OCI-M2 (cell line): ENCODE measurements around the gene RAB36.

Experiments used
- DNase-seq: peaks from one replicate; lab custom pipeline; 2025; ENCODE audit not compliant: unreplicated experiment; lab: John Stamatoyannopoulos, UW

The RAB36 gene

DNA sequence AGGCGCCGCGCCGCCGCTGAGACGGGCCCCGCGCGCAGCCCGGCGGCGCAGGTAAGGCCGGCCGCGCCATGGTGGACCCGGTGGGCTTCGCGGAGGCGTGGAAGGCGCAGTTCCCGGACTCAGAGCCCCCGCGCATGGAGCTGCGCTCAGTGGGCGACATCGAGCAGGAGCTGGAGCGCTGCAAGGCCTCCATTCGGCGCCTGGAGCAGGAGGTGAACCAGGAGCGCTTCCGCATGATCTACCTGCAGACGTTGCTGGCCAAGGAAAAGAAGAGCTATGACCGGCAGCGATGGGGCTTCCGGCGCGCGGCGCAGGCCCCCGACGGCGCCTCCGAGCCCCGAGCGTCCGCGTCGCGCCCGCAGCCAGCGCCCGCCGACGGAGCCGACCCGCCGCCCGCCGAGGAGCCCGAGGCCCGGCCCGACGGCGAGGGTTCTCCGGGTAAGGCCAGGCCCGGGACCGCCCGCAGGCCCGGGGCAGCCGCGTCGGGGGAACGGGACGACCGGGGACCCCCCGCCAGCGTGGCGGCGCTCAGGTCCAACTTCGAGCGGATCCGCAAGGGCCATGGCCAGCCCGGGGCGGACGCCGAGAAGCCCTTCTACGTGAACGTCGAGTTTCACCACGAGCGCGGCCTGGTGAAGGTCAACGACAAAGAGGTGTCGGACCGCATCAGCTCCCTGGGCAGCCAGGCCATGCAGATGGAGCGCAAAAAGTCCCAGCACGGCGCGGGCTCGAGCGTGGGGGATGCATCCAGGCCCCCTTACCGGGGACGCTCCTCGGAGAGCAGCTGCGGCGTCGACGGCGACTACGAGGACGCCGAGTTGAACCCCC lies 35.8 kb downstream of the RAB36 start:
- DNase-seq = no peak

DNA sequence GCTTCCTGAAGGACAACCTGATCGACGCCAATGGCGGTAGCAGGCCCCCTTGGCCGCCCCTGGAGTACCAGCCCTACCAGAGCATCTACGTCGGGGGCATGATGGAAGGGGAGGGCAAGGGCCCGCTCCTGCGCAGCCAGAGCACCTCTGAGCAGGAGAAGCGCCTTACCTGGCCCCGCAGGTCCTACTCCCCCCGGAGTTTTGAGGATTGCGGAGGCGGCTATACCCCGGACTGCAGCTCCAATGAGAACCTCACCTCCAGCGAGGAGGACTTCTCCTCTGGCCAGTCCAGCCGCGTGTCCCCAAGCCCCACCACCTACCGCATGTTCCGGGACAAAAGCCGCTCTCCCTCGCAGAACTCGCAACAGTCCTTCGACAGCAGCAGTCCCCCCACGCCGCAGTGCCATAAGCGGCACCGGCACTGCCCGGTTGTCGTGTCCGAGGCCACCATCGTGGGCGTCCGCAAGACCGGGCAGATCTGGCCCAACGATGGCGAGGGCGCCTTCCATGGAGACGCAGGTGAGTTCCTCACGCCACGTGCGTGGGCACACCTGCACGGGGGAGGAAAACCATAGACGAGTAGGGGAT lies 36.5 kb downstream of the RAB36 start:
- no peak for DNase-seq

DNA sequence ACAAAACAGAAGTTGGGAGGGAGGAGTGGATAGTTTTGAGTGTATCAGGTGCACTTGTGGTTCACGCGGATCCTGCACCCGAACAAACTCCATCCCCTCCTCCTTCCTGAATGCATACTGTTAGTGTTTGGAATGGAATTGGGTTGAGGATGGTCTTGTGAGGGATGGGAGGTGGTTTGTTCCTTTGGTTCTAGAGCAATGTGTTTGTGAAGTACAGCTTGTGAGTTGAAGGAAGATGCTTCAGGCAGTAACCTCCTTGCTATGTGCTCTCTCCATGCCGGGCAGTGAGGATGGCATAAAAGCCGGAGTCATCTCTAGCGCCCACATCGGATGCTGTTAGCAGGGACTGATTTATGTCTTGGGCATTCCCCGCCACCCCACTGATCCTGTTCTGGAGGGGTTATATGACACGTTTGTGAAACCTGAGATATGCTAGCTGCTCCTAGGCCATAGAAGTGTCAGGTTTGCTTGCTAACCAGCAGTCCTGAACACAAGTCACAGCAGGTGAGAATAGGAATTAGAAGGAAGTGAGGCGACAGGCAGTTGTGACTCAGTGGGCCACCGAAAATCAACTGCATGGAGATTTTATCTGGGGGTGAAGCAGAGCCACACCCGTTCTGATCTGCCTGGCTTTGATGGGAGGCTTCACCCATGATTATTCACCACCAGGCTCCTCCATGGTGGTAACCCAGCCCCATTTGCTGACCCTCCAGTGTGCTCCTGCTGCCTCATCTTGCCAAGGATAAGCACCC lies 37.2 kb downstream of the RAB36 start:
- DNase-seq = no peak

DNA sequence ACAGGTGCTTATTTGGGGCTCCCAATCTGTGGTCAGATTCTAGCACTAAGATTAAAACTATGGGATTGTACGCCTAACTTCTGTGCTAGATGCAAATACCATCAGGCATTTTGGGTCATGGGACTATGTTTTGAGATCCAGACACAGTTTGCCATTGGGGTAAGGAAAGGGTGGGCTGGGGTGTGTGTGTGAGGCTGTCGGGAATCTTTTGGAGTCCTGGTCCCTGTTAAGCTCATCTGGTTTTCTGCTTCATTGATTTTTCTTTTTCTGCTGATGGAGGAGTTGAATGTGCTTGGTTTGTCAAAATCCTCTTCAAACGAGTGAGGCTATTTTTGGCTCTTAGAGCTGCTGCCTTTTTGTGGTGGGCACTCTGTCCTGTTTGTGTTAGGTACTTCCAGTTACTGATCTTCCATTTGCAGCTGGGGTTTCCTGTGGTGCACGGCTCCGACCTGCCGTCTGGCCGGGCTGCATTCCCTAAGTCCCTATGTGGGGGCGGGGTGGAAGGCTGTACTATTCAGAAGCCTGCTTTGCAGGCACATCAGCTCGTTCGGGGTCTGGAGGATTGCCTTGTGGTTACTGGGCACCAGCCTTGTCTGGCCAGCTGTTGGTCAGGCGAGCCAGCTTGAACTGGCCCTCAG lies 37.9 kb downstream of the RAB36 start:
- DNase-seq = no peak

DNA sequence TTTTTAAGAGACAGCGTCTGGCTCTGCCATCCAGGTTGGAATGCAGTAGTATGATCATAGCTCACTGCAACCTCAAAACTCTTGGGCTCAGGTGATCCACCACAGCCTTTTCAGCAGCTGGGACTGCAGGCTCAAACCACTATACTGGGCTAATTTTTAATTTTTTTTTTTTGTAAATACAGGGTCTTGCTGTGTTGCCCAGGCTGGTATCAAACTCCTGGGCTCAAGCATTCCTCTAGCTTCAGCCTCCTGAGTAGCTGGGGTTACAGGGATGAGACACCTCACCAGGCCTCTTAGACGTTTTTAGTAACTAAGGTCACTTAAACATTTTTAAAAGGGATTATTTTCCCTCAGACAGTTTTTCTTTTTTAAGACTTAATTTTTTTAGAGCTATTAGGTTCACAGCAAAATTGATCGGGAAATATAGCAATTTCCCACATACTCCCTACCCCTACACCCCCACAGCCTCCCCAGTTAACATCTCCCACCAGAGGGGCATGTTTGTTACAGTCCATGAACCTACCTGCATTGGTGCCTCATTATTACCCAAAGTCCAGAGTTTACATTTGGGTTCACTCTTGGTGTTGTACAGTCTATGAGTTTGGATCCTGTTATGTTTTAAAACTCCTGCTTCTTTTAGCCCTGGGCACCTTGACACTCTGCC lies 39.0 kb downstream of the RAB36 start:
- DNase-seq = no peak

DNA sequence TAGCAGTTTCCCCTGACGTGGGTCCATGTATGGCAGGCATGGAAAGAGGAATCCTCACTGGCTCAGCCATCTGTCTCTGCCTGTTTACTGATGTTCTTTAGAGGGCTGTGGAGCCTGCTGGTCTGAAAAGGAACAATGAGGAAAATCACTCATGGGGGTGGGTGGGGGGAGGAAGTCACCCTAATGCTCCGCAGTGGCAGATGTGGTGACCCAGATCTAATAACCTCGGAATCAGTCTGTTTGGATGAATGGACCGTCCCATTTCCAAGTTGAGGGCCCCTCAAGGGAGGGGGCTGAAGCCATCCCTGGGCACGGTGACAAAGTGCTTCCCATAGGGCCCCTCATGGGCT lies 39.5 kb downstream of the RAB36 start:
- no peak for DNase-seq

DNA sequence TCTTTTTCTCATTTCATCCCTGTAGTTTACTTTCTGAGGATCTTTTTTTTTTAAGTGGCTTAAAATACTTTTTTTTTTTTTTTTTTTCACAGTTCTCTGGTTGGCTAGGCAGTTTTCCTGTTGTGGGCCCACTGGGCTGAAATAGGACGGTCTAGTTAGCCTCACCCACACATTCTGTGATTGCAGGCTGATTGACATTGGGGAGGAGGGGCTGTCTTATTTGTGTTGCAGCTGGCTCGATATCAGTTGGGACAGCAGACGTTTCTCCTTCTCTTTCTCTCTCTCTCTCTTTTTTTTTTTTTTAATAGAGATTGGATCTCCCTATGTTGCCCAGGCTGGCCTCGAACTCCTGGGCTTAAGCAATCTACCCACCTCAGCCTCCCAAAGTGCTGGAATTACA lies 41.9 kb downstream of the RAB36 start:
- DNase-seq = no peak

DNA sequence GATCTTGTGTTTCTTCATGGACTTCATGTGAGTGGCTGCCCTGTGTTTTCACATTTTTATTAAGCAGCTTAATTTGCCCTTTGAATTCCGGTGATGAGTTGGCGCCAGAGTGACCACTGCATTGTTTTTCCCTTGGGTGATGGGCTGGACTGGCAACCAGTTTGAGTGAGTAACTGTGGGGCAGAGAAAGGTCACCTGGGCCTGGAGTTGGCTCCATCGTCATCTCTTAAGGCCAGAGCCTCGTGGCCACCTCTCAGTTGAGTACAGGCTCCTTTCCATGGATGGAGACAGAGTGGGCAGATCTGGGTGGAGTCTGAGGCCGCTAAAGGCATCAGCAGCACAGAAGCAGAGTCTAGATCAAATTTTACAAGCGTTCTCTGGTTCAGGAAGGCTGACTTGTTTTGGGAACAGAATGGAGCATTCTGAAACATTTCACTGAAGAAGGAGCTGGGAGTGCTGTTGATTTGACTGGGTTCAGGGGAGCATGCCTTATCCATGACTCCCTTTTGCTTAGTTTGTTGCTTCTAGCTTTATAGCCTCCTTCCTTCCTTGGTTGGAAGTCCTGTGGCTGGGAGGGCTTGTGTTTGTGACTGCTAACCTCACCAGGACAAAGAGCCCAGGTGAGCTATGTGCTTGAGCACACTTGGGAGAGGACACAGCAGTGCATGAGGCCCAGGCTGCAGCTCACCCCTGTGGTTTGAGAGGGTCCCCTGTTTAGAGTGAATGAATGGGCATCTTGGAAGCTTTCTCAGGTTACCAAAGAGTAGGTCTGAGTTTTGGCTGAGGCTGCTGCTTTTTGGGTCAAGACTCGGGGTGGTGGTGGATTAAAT lies 42.8 kb downstream of the RAB36 start:
- DNase-seq = no peak

DNA sequence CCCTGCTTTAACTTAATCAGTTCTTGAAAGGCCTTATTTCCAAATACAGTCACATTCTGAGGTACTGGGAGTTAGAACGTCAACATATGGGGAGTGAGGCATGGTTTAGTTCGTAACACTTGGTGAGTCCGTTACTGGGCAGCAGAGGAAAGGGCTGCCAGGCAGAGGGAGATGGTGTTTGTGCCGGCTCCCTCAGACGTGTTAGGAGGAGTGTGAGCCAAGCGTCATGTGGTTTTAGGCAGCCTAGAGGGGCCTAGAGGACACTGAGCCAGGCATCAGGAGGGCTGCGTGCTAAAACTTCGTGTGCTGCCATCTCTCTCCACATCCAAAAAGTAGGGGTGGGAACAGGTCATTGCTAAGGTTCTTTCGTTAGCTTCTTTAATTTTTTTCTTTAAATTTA lies 45.2 kb downstream of the RAB36 start:
- no peak for DNase-seq

DNA sequence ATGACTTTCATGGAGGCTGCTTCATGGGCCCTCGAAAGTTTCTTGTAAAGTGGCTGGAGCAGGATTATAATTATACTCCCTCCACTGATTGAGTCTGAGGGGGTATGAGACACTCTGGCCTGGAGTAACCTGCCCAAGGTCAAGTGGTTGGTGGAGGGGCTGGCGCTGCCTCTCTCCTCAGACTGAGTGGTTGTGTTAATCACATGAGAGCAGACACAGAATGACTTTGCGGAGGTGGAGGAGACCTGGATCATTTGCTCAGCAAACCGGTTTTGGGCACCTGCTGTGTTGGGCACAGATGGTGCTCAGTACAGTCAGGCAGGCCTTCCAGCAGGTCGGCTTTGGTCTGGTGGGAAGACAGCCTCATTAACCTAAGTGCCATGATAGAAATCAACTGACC lies 46.9 kb downstream of the RAB36 start:
- DNase-seq = no peak

DNA sequence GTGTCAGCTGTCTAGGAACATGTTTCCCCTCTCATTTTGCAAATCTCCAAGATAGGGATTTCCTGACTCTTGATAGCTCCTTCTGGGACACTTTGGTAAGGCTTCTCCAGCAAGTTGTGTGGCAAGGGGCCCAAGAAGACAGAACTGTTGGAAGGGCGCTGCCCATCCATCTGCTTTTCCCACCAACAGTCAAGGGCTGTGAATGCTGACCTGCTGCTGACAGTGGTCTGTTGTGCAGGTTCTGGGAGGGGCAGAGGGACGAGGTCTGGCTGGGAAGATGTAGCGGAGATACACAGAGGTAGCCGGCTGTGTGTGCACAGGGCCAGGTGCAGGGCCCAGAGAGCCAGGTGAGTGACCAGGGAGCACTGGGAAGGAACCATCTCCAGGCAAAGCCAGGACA lies 47.3 kb downstream of the RAB36 start:
- no peak for DNase-seq

DNA sequence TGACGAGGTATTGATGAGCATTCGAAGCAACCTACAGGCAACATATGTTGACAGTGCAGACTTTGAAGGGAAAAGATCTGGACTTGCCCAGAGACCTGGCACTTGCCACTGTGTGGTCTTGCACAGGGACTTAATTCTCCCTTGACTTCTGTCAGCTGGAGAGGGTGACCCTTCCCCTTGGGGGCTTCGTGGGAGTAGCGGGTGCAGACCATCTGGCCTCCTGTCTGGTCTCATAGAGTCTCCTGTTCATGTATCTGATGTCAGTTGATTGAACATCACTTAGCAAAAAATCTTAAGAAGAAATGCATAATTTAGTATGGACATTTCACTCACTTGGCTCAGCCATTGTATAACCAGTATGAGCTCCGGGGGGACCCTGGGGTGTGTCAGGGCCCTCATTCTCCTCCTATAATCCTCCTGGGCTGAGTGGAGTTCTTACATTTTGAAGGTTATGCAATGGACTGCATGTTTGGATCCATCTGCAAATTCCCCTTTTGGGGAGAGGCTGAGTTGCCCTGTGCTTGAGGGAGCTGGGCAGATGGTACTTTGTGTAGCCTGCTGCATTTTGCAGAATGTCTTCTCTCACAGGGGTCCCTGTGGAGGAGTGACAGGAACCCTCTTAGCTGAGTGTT lies 48.0 kb downstream of the RAB36 start:
- DNase-seq = no peak

DNA sequence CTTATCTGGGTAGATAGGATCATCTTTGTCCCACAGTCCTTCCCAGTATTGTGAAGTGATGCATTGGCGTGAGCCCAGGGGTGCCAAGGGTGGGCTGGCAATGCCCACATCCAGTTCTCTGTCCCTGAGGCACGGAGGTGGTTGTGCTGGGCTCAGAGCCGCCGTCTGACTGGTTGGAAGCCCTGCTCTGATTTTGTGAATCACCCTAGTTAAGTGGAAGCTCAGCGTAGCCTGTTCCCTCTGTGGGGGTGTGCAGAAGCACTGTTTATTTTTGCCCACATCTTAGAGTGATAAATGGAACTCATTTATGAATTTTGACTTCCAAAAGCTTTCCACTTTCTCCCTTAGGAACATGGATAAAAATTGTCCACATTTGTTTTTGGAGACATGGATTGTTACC lies 48.6 kb downstream of the RAB36 start:
- no peak for DNase-seq

DNA sequence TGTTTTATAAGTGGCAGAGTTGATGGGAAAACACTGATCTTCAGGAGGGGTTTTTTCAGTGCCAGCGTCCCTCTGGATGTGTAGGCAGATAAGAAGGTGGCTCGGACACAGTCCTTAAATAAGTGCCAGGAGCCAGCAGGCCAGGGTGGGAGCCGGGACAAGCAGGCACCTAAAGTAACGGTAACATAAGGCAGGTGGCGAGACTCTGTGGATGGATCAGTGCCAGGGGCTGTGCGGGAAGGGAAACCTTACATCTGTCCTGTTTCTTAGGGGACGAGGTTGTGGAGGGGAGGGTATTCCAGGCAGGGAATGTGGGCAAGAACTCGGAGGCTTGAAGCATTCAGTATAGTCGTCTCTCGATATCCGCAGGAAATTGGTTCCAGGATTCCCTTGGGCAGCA lies 50.9 kb downstream of the RAB36 start:
- no peak for DNase-seq

DNA sequence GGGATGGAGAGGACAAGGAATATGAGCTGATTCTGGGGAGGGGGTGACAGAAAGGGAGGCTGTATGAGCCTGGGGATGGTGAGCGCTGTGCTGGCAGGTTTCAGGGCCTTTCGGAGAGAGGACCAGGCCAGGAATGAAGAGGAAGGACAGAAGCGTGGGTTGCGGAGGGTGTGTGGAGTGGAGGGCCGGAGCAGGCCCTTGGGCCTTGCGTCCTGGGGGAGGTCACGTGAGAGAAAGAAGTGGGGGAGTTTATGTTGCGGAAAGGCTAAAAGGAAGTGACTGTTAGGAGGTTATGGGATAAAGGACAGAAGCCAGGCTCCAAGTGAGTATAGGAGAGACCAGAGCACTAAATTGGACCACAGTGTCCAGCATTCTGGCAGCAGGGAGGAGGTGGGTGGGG lies 52.6 kb downstream of the RAB36 start:
- no peak for DNase-seq

DNA sequence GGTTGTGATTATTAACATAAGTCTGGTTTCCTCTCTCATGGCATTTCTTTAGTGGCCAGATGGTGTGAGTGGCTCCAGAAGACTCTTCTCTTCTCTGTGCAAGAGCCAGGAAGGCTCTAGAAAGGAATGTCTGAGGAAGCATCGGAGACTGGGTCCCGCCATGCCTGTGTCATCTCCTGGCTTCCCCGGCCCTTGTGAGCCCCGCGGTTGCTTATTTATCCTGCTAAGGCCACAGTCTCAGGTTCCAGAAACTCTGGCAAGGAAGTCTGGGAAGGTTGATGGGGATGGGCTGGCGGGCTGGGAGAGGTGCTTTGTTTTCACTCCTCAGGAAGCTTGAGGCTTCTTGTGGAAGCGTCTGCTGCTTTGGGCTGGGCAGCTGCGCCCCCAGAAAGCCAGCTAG lies 53.9 kb downstream of the RAB36 start:
- no peak for DNase-seq

DNA sequence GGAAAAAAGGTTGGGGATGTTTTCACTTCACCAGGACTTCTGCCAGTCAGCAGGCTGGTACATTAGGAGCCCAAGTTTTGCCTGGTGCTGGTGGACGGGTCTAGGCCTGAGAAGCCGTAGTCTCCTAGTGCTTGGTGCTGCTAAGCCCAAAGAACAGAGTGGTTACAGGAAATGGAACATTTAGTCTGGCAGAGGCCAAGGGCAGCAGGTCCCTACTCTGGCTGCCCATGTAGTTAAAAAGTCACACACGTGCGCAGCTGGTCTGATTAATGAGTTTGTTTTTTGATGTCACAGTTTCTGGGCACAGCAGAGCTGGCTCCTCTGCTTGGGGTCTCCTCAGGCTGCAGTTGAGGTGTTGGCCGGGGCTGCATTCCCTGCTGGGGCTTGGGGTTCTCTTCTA lies 55.6 kb downstream of the RAB36 start:
- DNase-seq = no peak

DNA sequence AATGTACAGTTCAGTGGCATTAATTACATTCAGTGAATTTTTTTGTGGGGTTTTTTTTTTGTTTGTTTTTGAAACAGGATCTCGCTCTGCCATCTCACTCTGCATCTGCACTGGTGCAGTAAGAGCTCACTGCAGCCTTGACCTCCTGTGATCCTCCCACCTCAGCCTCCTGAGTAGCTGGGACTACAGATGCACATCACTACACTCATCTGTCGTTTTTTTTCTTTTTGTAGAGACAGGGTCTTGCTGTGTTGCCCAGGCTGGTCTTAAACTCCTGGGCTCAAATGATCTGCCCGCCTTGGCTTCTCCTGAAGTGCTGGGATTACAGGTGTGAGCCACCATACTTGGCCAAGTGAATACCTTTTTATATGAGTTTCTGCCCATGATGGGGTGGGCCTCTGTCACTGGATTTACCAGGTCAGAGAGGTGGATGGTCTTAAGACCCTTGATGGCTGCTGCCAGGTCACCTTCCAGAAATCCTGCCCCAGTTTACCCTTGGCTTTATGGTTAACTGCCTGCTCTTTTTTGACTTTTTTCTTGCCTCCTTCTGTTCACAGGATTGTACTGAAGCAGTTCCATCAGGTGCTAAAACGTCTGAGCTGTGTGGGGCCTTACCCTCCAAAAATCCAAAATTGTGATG lies 57.7 kb downstream of the RAB36 start:
- no peak for DNase-seq

DNA sequence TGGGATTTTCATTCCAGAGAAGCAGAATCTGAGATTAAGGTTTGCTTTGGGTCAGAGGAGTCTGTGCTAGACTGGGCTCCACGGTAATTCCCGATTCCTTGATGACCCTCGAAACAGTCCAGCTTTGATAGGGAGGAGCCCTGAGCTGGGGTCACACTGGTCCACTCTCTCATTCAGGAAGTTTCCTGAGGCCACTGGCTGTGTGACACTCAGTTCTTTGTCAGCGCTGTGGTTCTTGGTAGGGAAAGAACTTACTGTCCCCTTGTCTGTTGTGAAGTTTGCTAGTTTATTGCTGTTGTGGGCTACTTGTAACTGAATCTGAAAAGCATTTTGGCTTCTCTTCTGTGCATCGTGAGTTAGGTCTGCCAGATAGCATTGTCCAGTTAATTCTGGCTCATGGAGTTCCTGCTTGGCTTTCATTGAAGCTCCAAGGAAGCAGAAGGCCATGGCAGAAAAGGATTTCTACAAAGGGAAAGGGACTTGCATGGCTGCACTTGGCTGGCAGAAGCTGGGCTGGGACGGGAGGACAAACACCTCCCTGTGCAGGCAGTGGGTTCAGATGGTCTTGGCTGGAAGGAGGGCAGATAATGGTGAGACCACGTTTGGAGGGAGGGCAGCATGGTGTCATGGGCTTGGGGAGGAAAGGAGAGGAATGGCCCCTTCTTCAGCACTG lies 58.3 kb downstream of the RAB36 start:
- DNase-seq = no peak
